GM11168 (cell line): ENCODE data around the gene DEDD2.

Experiments used
- in situ Hi-C: fragments of 300-500 bp; cut with MboI; formaldehyde crosslinking; loops from one replicate; pipeline ENCODE4 v1.12.0; 2022; ENCODE audit warnings: low sequenced_read_pairs; ENCODE audit not compliant: unreplicated experiment

The DEDD2 gene

DNA sequence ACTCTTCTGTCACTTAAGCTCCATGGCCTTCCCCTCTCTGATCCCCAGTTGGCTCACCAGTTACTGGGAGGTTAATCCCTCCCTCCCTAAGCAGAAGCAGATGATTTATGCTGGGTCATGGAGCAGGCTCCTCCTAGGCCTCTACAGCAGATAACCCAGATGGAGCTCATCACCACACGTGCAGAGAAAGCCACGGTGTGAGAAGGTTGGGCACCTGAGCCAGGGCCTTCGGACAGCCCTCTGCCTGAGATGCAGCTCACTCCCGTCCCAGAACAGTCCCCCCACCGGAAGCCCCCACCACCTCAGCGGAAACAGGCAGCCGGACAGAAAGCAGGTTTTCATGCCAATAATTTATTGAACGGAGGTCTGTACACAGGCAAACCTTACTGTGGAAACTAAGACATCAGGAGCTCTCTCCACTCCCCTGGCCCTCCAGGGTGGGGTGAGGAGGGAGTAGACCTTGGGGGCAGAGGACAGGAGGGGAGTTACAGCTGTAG is 12.4 kb upstream of the DEDD2 start:
- in situ Hi-C loops: no loop called here

- in situ Hi-C loops: no loop called here
Observed at GRCh38 chr19:42229301-42229854, 11.9 kb upstream of the DEDD2 start.

GRCh38 chr19:42228641-42229040 is 11.2 kb upstream of the DEDD2 start:
- in situ Hi-C loops: no loop called here

- in situ Hi-C loops: no loop called here
Observed at GRCh38 chr19:42226886-42227285, 9.4 kb upstream of the DEDD2 start.

DNA sequence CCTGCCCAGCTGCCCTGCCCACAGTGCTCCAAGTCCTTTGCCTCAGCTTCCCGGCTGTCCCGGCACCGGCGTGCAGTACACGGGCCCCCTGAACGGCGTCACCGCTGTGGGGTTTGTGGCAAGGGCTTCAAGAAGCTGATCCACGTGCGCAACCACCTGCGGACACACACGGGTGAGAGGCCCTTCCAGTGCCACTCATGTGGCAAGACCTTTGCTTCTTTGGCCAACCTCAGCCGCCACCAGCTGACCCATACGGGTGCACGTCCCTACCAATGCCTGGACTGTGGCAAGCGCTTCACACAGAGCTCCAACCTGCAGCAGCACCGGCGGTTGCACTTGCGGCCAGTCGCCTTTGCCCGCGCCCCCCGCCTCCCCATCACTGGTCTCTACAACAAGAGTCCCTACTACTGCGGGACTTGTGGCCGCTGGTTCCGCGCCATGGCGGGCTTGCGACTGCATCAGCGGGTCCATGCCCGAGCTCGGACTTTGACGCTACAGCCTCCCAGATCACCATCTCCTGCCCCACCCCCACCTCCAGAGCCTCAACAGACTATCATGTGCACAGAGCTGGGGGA is 8.3 kb upstream of the DEDD2 start:
- in situ Hi-C loops: no loop called here

DNA sequence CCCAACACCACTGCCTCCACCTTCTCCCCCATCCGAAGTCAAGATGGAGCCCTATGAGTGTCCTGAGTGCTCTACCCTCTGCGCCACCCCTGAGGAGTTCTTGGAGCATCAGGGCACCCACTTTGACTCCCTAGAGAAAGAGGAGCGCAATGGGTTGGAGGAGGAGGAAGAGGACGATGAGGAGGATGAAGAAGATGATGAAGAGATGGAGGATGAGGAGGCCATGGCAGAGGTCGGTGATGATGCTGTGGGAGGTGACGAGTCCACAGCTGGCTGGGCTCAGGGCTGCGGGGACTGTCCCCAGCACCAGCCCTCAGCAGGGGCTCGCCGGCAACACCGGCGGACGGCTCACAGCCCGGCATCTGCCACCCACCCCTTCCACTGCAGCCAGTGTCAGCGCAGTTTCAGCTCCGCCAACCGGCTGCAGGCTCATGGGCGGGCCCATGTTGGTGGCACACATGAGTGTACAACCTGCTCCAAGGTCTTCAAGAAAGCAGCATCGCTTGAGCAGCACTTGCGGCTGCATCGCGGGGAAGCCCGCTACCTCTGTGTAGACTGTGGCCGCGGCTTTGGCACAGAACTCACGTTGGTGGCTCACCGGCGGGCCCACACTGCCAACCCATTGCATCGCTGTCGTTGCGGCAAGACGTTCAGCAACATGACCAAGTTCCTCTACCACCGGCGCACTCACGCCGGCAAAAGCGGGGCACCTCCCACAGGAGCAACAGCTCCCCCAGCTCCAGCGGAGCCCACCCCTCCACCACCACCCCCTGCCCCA is 7.7 kb upstream of the DEDD2 start:
- in situ Hi-C loops: no loop called here

- in situ Hi-C loops: no loop called here
Observed at GRCh38 chr19:42220751-42221097, 3.2 kb upstream of the DEDD2 start.

- in situ Hi-C loops: no loop called here
Observed at GRCh38 chr19:42219812-42220750, 2.6 kb upstream of the DEDD2 start, which contains the start of gene ZNF526. ZNF526 (plus strand) TSS chr19:42220312; CDS start chr19:42224404, 4,092 bp downstream.

- in situ Hi-C loops: no loop called here
Observed at GRCh38 chr19:42216653-42217519, 591 bp downstream of the DEDD2 start.

DNA sequence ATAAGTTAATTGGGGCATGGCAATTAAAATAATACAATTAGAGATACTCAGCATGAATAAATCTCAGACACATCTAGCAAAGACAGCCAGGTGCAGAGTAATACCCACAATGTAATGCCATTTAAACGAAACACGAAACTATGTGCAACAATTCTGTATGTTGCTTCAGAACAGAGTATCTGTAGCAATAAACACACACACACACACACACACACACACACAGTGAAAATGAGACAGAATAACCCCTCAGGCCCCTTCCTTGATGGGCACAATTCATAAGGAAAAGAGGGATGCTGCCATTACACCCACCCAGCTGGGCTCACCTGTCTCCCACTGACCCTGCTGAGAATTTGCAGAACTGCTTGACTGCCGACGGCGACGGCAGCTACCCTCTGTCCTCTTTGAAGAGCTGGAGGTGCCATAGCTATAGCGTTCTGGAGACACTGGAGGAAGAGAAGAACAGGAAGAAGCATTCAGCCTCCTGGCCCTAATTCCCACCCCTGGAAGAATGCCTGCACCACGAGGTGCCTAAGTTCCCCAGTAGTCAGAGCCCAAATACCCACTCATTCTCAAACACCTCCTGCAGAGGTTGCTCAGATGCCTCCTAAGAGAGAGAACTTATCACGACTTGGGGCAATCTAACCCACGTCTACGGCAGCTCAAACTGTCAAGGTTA is 2.5 kb downstream of the DEDD2 start:
- in situ Hi-C loops: no loop called here

DNA sequence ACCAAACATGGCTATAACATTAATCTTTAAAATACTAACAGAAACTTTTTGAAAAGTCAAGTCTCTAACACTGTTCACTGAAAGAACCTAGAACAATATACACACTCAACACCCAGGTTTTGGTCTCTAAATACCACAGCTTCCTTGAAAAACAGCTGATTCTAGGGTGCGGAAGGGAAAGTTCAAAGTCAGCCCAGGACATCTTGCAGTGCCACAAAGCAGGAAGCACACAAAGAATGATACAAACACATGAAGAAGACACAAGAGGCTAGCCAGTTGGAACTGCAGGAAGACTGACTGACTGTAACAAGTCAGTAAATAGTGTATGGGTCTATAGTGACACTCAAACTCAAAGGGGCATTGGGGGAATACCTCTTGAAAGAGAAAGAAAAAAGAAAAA is 4.6 kb downstream of the DEDD2 start:
- in situ Hi-C loops: no loop called here

DNA sequence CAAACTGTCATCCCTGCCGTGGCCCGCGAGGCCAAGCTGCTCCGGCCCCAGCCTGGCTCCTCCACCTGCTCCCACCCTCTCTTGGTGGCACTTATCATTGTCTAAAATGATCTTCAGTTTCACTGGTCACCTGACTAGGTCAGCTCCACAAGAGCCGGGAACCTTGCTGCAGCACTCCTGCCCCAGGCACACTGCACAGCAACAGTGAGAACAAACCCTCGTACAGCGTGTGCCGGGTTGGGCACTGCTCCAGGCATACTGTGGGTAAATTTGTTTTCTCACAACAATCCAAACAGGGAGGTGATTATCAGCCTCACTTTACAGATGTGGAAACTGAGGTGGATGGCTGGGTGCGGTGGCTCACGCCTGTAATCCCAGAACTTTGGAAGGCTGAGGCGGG is 8.9 kb downstream of the DEDD2 start:
- in situ Hi-C loops: no loop called here

DNA sequence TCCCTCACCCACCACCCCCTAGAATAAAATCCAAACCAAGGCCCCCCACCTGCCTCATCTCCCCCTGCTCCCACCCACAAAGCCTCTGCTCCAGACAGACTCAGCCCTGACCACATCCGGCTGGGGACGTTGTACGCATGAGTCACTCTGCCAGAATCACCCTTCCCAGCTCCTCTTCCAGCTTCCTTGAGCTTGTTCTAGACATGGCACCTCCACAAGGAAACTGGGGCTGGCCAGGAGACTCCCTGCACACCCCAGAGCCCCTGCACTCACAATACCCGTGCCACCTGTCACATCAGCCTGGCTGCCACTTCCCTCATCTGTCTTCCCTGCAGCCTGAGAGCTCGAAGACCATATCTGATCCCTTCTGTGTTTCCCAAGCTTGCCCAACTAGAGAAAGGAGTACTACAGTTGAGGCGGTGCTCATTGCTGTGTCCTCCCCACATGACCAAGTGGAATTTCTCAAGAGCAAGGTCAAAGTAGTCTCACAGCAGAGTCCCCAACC is 9.7 kb downstream of the DEDD2 start:
- in situ Hi-C loops: no loop called here

GRCh38 chr19:42206871-42207755 is 10.4 kb downstream of the DEDD2 start:
- in situ Hi-C loops: no loop called here

- in situ Hi-C loops: no loop called here
Observed at GRCh38 chr19:42204664-42205063, 12.8 kb downstream of the DEDD2 start.

DNA sequence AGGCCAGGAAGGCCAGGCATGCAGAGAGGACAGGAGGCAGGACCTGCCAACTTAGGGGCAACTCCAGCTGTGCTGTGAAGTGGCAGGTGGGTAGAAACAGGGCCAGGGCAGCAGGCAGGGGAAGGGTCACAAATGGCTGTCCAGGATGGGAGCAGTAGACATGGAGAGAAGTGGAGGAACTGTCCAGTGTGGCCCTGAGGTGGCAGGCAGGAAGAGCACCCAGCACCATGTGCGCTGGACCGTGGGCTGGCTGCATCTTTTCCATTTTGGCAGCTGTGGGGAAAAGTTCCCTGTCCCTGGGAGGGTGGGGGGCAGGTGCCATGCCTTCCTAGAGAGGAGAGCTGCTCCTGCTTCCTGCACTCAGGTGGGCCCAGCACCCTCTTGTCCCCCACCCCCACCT is 13.8 kb downstream of the DEDD2 start:
- in situ Hi-C loops: no loop called here

- in situ Hi-C loops: no loop called here
Observed at GRCh38 chr19:42202290-42202880, 15.1 kb downstream of the DEDD2 start.
